GM12874 (cell line): Measurements from ENCODE around the gene LDB2.

Experiments used
- CTCF ChIP-seq: IDR thresholded peaks from 2 replicates; pipeline ENCODE4 v1.5.1; 2011; ENCODE audit warnings: low read depth, mild to moderate bottlenecking, control low read depth, low read length, moderate library complexity; ENCODE audit not compliant: insufficient read depth

The LDB2 gene

GRCh38 chr4:16838226-16838875 is 60.1 kb downstream of the LDB2 start:
- TF ChIP-seq CTCF: no peak

GRCh38 chr4:16837475-16837874 is 61.0 kb downstream of the LDB2 start:
- TF ChIP-seq CTCF: no peak

GRCh38 chr4:16836324-16836723 is 62.1 kb downstream of the LDB2 start:
- no peak for TF ChIP-seq CTCF

- no peak for TF ChIP-seq CTCF
Observed at GRCh38 chr4:16835597-16836247, 62.7 kb downstream of the LDB2 start.

GRCh38 chr4:16834814-16835213 is 63.6 kb downstream of the LDB2 start:
- no peak for TF ChIP-seq CTCF

GRCh38 chr4:16833722-16834121 is 64.7 kb downstream of the LDB2 start:
- no peak for TF ChIP-seq CTCF

GRCh38 chr4:16830081-16830480 is 68.4 kb downstream of the LDB2 start:
- no peak for TF ChIP-seq CTCF
